Measurements from ENCODE around the gene PADI1.

DNA sequence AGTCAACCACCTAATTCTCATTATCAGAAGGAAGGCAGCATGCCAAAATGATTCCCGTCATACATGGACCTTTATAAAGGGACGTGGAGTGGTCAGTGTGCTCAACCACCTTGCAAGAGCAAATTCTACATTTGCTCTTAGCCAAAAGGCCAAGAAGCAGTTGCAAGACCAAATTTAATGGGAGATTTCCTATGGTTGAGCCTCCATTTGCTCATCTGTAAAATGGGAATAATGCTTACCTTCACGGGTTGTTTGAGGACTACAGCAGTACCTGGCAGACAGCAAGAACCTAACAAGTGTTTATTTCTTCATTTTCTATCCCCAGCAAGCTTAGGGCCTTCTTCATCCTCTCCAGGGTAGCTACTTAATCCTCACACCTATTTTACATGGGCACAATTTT is 85.6 kb downstream of the PADI1 start:
- TF ChIP-seq TARDBP (IDR thresholded peaks at IDR 0.05) (no peak), FOXM1 (IDR thresholded peaks at IDR 0.05; ENCODE audit: borderline replicate concordance) (no peak), SP1 (IDR thresholded peaks at IDR 0.05) (no peak), ELF4 (IDR thresholded peaks at IDR 0.05) (no peak), FOXK2 (IDR thresholded peaks at IDR 0.05) (no peak), ARNT (IDR thresholded peaks at IDR 0.05) (no peak), ZNF384 (IDR thresholded peaks at IDR 0.05) (no peak), HDGF (IDR thresholded peaks at IDR 0.05; ENCODE audit: borderline replicate concordance) (no peak), FOXA1 (IDR thresholded peaks at IDR 0.05) (no peak)
- TF ChIP-seq, protein P1, sequence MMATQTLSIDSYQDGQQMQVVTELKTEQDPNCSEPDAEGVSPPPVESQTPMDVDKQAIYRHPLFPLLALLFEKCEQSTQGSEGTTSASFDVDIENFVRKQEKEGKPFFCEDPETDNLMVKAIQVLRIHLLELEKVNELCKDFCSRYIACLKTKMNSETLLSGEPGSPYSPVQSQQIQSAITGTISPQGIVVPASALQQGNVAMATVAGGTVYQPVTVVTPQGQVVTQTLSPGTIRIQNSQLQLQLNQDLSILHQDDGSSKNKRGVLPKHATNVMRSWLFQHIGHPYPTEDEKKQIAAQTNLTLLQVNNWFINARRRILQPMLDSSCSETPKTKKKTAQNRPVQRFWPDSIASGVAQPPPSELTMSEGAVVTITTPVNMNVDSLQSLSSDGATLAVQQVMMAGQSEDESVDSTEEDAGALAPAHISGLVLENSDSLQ (IDR thresholded peaks at IDR 0.05): no peak
